ENCODE data around the gene CALM1.

DNA sequence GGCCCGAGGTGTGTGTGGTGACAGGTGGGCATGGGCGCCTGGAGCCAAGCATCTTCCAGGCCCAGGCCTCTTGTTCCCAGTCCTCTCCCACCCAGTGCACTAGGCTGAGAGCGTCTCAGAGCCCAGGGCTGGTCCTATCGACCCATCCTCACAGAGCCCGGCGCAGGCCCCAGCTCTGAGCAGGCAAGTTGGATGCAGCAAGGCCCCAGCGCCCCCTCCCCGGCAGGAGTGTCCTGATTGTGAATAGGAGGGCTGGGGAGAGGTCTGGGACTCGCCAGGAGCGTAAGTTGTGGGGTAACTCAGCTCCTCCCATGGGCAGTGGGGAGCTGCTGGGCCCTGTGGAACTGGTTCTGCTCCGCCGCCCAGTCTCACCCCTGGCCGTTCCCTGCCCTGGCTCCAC, 26.3 kb downstream of the CALM1 start:
- TF ChIP-seq POLR2AphosphoS5 (IDR thresholded peaks at IDR 0.05) (no peak), CTCF (IDR thresholded peaks at IDR 0.05) (no peak), POLR2A (IDR thresholded peaks at IDR 0.05) (no peak)

Data from prostate gland (tissue), 2 donors.